ENCODE data around the gene CACNA2D2.

Gene CACNA2D2

GRCh38 chr3:50405249-50405648, 98.2 kb downstream of the CACNA2D2 start:
- DNase-seq, result peak; percentile 20
- ATAC-seq, result no peak
- H3K27ac Mint-ChIP-seq, result no peak overlapping the region
- no peaks in the 10 kb centered on the region for H3K36me3 Mint-ChIP-seq (ENCODE audit: low read depth)
- H3K4me1 Mint-ChIP-seq, result no peaks in the 10 kb centered on the region
- H3K27me3 Mint-ChIP-seq, result peaks cover 2% of the 10 kb centered on the region
- H3K9me3 Mint-ChIP-seq, result no peaks in the 10 kb centered on the region
- no peak overlapping the region for H3K4me3 Mint-ChIP-seq

GRCh38 chr3:50401978-50402595, 101.3 kb downstream of the CACNA2D2 start:
- peaks cover 2% of the 10 kb centered on the region for H3K27me3 Mint-ChIP-seq
- H3K9me3 Mint-ChIP-seq, result no peaks in the 10 kb centered on the region
- no peak for ATAC-seq
- no peak overlapping the region for H3K4me3 Mint-ChIP-seq
- DNase-seq, result no peak
- H3K4me1 Mint-ChIP-seq, result no peaks in the 10 kb centered on the region
- no peak overlapping the region for H3K27ac Mint-ChIP-seq
- no peaks in the 10 kb centered on the region for H3K36me3 Mint-ChIP-seq (ENCODE audit: low read depth)

GRCh38 chr3:50396502-50396901, 106.9 kb downstream of the CACNA2D2 start:
- Mint-ChIP-seq H3K27ac (no peak overlapping the region), H3K27me3 (no peaks in the 10 kb centered on the region), H3K4me3 (no peak overlapping the region), H3K9me3 (no peaks in the 10 kb centered on the region), H3K4me1 (peaks cover 5% of the 10 kb centered on the region), H3K36me3 (ENCODE audit: low read depth) (no peaks in the 10 kb centered on the region)
- DNase-seq (no peak), ATAC-seq (no peak)

- Mint-ChIP-seq H3K27ac (no peak overlapping the region), H3K4me3 (no peak overlapping the region), H3K36me3 (ENCODE audit: low read depth) (no peaks in the 10 kb centered on the region), H3K27me3 (no peaks in the 10 kb centered on the region), H3K4me1 (peaks cover 5% of the 10 kb centered on the region), H3K9me3 (no peaks in the 10 kb centered on the region)
- DNase-seq (no peak), ATAC-seq (no peak)
These were observed 108.2 kb downstream of the CACNA2D2 start for GRCh38 chr3:50395070-50395860.

GRCh38 chr3:50393061-50393460, 110.4 kb downstream of the CACNA2D2 start:
- H3K36me3 Mint-ChIP-seq (ENCODE audit: low read depth), result no peaks in the 10 kb centered on the region
- no peaks in the 10 kb centered on the region for H3K27me3 Mint-ChIP-seq
- DNase-seq, result no peak
- no peak for ATAC-seq
- no peak overlapping the region for H3K27ac Mint-ChIP-seq
- H3K4me1 Mint-ChIP-seq, result peaks cover 5% of the 10 kb centered on the region
- H3K9me3 Mint-ChIP-seq, result no peaks in the 10 kb centered on the region
- no peak overlapping the region for H3K4me3 Mint-ChIP-seq

- H3K27me3 Mint-ChIP-seq, result no peaks in the 10 kb centered on the region
- H3K4me3 Mint-ChIP-seq, result no peak overlapping the region
- ATAC-seq (no peak), DNase-seq (no peak)
- no peaks in the 10 kb centered on the region for H3K9me3 Mint-ChIP-seq
- H3K36me3 Mint-ChIP-seq (ENCODE audit: low read depth), result no peaks in the 10 kb centered on the region
- no peak overlapping the region for H3K27ac Mint-ChIP-seq
- peaks cover 5% of the 10 kb centered on the region for H3K4me1 Mint-ChIP-seq
These were observed 111.2 kb downstream of the CACNA2D2 start for GRCh38 chr3:50392101-50392715.

GRCh38 chr3:50390508-50391224, 112.8 kb downstream of the CACNA2D2 start:
- DNase-seq (no peak), ATAC-seq (no peak)
- Mint-ChIP-seq H3K9me3 (no peaks in the 10 kb centered on the region), H3K27ac (no peak overlapping the region), H3K36me3 (ENCODE audit: low read depth) (no peaks in the 10 kb centered on the region), H3K4me3 (no peak overlapping the region), H3K27me3 (no peaks in the 10 kb centered on the region), H3K4me1 (peaks cover 5% of the 10 kb centered on the region)

- no peaks in the 10 kb centered on the region for H3K36me3 Mint-ChIP-seq (ENCODE audit: low read depth)
- H3K9me3 Mint-ChIP-seq, result no peaks in the 10 kb centered on the region
- H3K4me1 Mint-ChIP-seq, result peaks cover 5% of the 10 kb centered on the region
- H3K4me3 Mint-ChIP-seq, result no peak overlapping the region
- H3K27me3 Mint-ChIP-seq, result no peaks in the 10 kb centered on the region
- no peak overlapping the region for H3K27ac Mint-ChIP-seq
- ATAC-seq (no peak), DNase-seq (no peak)
These were observed 114.0 kb downstream of the CACNA2D2 start for GRCh38 chr3:50389414-50389767.

- no peak overlapping the region for H3K27ac Mint-ChIP-seq
- H3K4me3 Mint-ChIP-seq, result no peak overlapping the region
- peaks cover 5% of the 10 kb centered on the region for H3K4me1 Mint-ChIP-seq
- DNase-seq, result no peak
- H3K9me3 Mint-ChIP-seq, result no peaks in the 10 kb centered on the region
- no peaks in the 10 kb centered on the region for H3K36me3 Mint-ChIP-seq (ENCODE audit: low read depth)
- no peaks in the 10 kb centered on the region for H3K27me3 Mint-ChIP-seq
- no peak for ATAC-seq
These were observed 114.6 kb downstream of the CACNA2D2 start for GRCh38 chr3:50388720-50389413.

- H3K36me3 Mint-ChIP-seq (ENCODE audit: low read depth), result no peaks in the 10 kb centered on the region
- peaks cover 5% of the 10 kb centered on the region for H3K4me1 Mint-ChIP-seq
- H3K9me3 Mint-ChIP-seq, result no peaks in the 10 kb centered on the region
- no peak overlapping the region for H3K4me3 Mint-ChIP-seq
- no peak for DNase-seq
- ATAC-seq, result peak; percentile 12
- H3K27me3 Mint-ChIP-seq, result no peaks in the 10 kb centered on the region
- H3K27ac Mint-ChIP-seq, result no peak overlapping the region
These were observed 115.3 kb downstream of the CACNA2D2 start for GRCh38 chr3:50388016-50388719.

- Mint-ChIP-seq H3K9me3 (no peaks in the 10 kb centered on the region), H3K36me3 (ENCODE audit: low read depth) (no peaks in the 10 kb centered on the region), H3K27me3 (no peaks in the 10 kb centered on the region), H3K4me3 (no peak overlapping the region), H3K4me1 (no peaks in the 10 kb centered on the region), H3K27ac (no peak overlapping the region)
- DNase-seq (no peak), ATAC-seq (no peak)
These were observed 117.7 kb downstream of the CACNA2D2 start for GRCh38 chr3:50385754-50386153.

GRCh38 chr3:50383750-50384149, 119.7 kb downstream of the CACNA2D2 start:
- Mint-ChIP-seq H3K4me1 (no peaks in the 10 kb centered on the region), H3K27ac (no peak overlapping the region)

GRCh38 chr3:50382722-50383121, 120.7 kb downstream of the CACNA2D2 start:
- Mint-ChIP-seq H3K4me3 (no peak overlapping the region), H3K27ac (no peak overlapping the region), H3K4me1 (no peaks in the 10 kb centered on the region), H3K9me3 (no peaks in the 10 kb centered on the region), H3K36me3 (ENCODE audit: low read depth) (no peaks in the 10 kb centered on the region), H3K27me3 (no peaks in the 10 kb centered on the region)
- ATAC-seq, result no peak
- no peak for DNase-seq

More at GRCh38 chr3:50383750-50384149, 119.7 kb downstream of the CACNA2D2 start:
- Mint-ChIP-seq H3K4me3 (no peak overlapping the region), H3K9me3 (no peaks in the 10 kb centered on the region), H3K36me3 (ENCODE audit: low read depth) (no peaks in the 10 kb centered on the region), H3K27me3 (no peaks in the 10 kb centered on the region)
- ATAC-seq, result no peak
- no peak for DNase-seq

GRCh38 chr3:50381383-50381782, 122.1 kb downstream of the CACNA2D2 start:
- no peak for DNase-seq
- Mint-ChIP-seq H3K9me3 (no peaks in the 10 kb centered on the region), H3K27me3 (no peaks in the 10 kb centered on the region), H3K27ac (no peak overlapping the region), H3K4me3 (no peak overlapping the region), H3K4me1 (no peaks in the 10 kb centered on the region), H3K36me3 (ENCODE audit: low read depth) (no peaks in the 10 kb centered on the region)
- ATAC-seq, result no peak
